Measurements from ENCODE around the gene GIMD1. TPM values are rescaled to one million over a fixed set of nuclear protein-coding genes. Genes with fewer than 3 reads are reported as not detected.

Gene GIMD1
- polyA plus RNA-seq, 1 of the 3 experiments (the other 2 are of a cell fraction) = not detected

- Histone ChIP-seq H4K20me1 (ENCODE audit: insufficient read depth) (no peaks in the 10 kb centered on the region), H3K79me2 (ENCODE audit: insufficient read depth) (no peaks in the 10 kb centered on the region), H3K9me3 (no peaks in the 10 kb centered on the region), H3K4me2 (no peak overlapping the region), H3K4me3 (ENCODE audit: low read depth in 2 of 2, low read length in 1 of 2) (no peak overlapping the region), H3K27me3 (ENCODE audit: insufficient read depth) (no peaks in the 10 kb centered on the region), H3F3A (replicated peaks; ENCODE audit: insufficient read depth) (peaks cover 5% of the 10 kb centered on the region), H3K36me3 (replicated peaks in 1 of 2; ENCODE audit: control insufficient read depth in 1 of 2, insufficient read depth in 2 of 2, low read length in 1 of 2) (peaks cover 11 to 13% of the 10 kb centered on the region in 2 experiments), H3K9ac (no peak overlapping the region), H3K9me2 (no peaks in the 10 kb centered on the region), H2AFZ (ENCODE audit: low read depth) (no peak overlapping the region), H3K27ac (ENCODE audit: low read depth in 2 of 2, low read length in 1 of 2) (no peak overlapping the region), H3K4me1 (ENCODE audit: control insufficient read depth in 1 of 2, insufficient read depth in 2 of 2, low read depth in 1 of 2, low read length in 1 of 2) (no peaks in the 10 kb centered on the region)
- DNase-seq = no peak
- ChIA-PET CTCF (interaction anchor here (1.2 kb wide), 1 partner anchor 14 kb away, joined by 5 read pairs; the partner anchor contains the start of gene GIMD1), POLR2A (no interaction called here)
- 68% methylated on average over 4 of the region's 4 CpGs for WGBS (ENCODE audit: low lambda C conversion rate)
- no peak for TF ChIP-seq MXI1 (IDR thresholded peaks at IDR 0.05; ENCODE audit: low read depth, low read length)
- no peak for TF ChIP-seq USF1 (IDR thresholded peaks at IDR 0.05; ENCODE audit: borderline replicate concordance, low read depth)
These were observed 13.4 kb downstream of the GIMD1 start for GRCh38 chr4:106355193-106355592.

GRCh38 chr4:106353786-106354185 lies 14.8 kb downstream of the GIMD1 start:
- Histone ChIP-seq H3K27me3 (ENCODE audit: insufficient read depth) (no peaks in the 10 kb centered on the region), H3F3A (replicated peaks; ENCODE audit: insufficient read depth) (peaks cover 5% of the 10 kb centered on the region), H2AFZ (ENCODE audit: low read depth) (no peak overlapping the region), H3K9me3 (no peaks in the 10 kb centered on the region), H3K27ac (ENCODE audit: low read depth in 2 of 2, low read length in 1 of 2) (no peak overlapping the region), H3K4me2 (no peak overlapping the region), H4K20me1 (ENCODE audit: insufficient read depth) (no peaks in the 10 kb centered on the region), H3K9ac (no peak overlapping the region), H3K36me3 (replicated peaks in 1 of 2; ENCODE audit: control insufficient read depth in 1 of 2, insufficient read depth in 2 of 2, low read length in 1 of 2) (peaks cover 12 to 21% of the 10 kb centered on the region in 2 experiments), H3K79me2 (ENCODE audit: insufficient read depth) (no peaks in the 10 kb centered on the region), H3K9me2 (no peaks in the 10 kb centered on the region), H3K4me3 (ENCODE audit: low read depth in 2 of 2, low read length in 1 of 2) (no peak overlapping the region), H3K4me1 (ENCODE audit: control insufficient read depth in 1 of 2, insufficient read depth in 2 of 2, low read depth in 1 of 2, low read length in 1 of 2) (no peaks in the 10 kb centered on the region)
- DNase-seq = no peak
- WGBS (ENCODE audit: low lambda C conversion rate) = 95% methylated on average over 1 of the region's 1 CpG
- CTCF ChIA-PET = interaction anchor here (1.2 kb wide), 1 partner anchor 16 kb away, joined by 5 read pairs; the partner anchor contains the start of gene GIMD1
- POLR2A ChIA-PET = no interaction called here
- TF ChIP-seq EP300 (IDR thresholded peaks at IDR 0.05; ENCODE audit: borderline replicate concordance in 1 of 2, low read depth in 1 of 2, low read length in 1 of 2) = no peak
- no peak for TF ChIP-seq JUND (IDR thresholded peaks at IDR 0.05)
- TF ChIP-seq FOXJ3 (CRISPR knock-in tag; IDR thresholded peaks at IDR 0.05) = no peak
- TF ChIP-seq RAD21 (IDR thresholded peaks at IDR 0.05; ENCODE audit: low read length) = no peak
- no peak for TF ChIP-seq USF1 (IDR thresholded peaks at IDR 0.05; ENCODE audit: borderline replicate concordance, low read depth)
- TF ChIP-seq RCOR1 (IDR thresholded peaks at IDR 0.05; ENCODE audit: low read length) = no peak
- no peak for TF ChIP-seq EZH2phosphoT487 (IDR thresholded peaks at IDR 0.05; ENCODE audit: borderline replicate concordance, low read depth)
- no peak for TF ChIP-seq REST (IDR thresholded peaks at IDR 0.05; ENCODE audit: low read depth, low read length)
- no peak for TF ChIP-seq CHD2 (IDR thresholded peaks at IDR 0.05; ENCODE audit: low read length, partially characterized antibody)
- no peak for TF ChIP-seq ZBTB33 (IDR thresholded peaks at IDR 0.05; ENCODE audit: borderline replicate concordance, low read depth)
- no peak for TF ChIP-seq GABPA (IDR thresholded peaks at IDR 0.05; ENCODE audit: low read depth)
- TF ChIP-seq POLR2AphosphoS5 (IDR thresholded peaks at IDR 0.05; ENCODE audit: low read depth, low read length) = no peak
- TF ChIP-seq GATA2 (CRISPR knock-in tag; IDR thresholded peaks at IDR 0.05) = no peak
- no peak for TF ChIP-seq IRF3 (IDR thresholded peaks at IDR 0.05; ENCODE audit: low read depth, low read length)
- TF ChIP-seq MXI1 (IDR thresholded peaks at IDR 0.05; ENCODE audit: low read depth, low read length) = no peak
- no peak for TF ChIP-seq TEAD4 (IDR thresholded peaks at IDR 0.05; ENCODE audit: borderline replicate concordance, insufficient read depth)
- no peak for TF ChIP-seq NFIC (IDR thresholded peaks at IDR 0.05; ENCODE audit: borderline replicate concordance)
- no peak for TF ChIP-seq SIN3A (IDR thresholded peaks at IDR 0.05; ENCODE audit: borderline replicate concordance, low read depth, low read length)

Measured in SK-N-SH (cell line).